ENCODE results near the gene FLII. TPM values are rescaled to one million over a fixed set of nuclear protein-coding genes. Genes with fewer than 3 reads are reported as not detected.

The FLII gene
- total and polyA plus RNA-seq, 2 of the 13 experiments (the other 11 are each of a cell fraction or from before 2014, with no cell fraction given): 130 to 303 TPM

- TF ChIP-seq NR2C2 (CRISPR knock-in tag; IDR thresholded peaks at IDR 0.05; ENCODE audit: borderline replicate concordance) (no peak), TBX3 (IDR thresholded peaks at IDR 0.05; ENCODE audit: borderline replicate concordance) (no peak)
These were observed 7.3 kb downstream of the FLII start (continued) for GRCh38 chr17:18251204-18251603.

GRCh38 chr17:18250708-18251107 lies 7.8 kb downstream of the FLII start:
- H3K4me1 ChIP-seq (ENCODE audit: insufficient read depth, low read length): no peaks in the 10 kb centered on the region
- WGBS (ENCODE audit: low lambda C conversion rate): 100% methylated on average over 11 of the region's 14 CpGs
- ChIA-PET CTCF (ENCODE audit: low intra/inter-chr PET ratio, low total read pairs) (no interaction called here), POLR2A (no interaction called here)
- no TSS peak for BruUV-seq (replicated peaks)
- no peak overlapping the region for H2AFZ ChIP-seq (ENCODE audit: low read length)
- no peaks in the 10 kb centered on the region for H3K27me3 ChIP-seq (ENCODE audit: control insufficient read depth in 1 of 2, insufficient read depth in 2 of 2, low read length in 2 of 2)
- peak; percentile 61 for TF ChIP-seq CEBPB (IDR thresholded peaks at IDR 0.05; ENCODE audit: borderline replicate concordance, low read depth, low read length)
- TF ChIP-seq RAD21 (CRISPR knock-in tag; IDR thresholded peaks at IDR 0.05): no peak
- intact Hi-C loops (cut with micrococcal nuclease; ENCODE audit: unreplicated experiment) (no loop called here), in situ Hi-C loops (cut with HindIII; ENCODE audit: extremely low pct_ligation_motif_present, low pct_unique_long_range_greater_than_20kb) (no loop called here)
- no peaks in the 10 kb centered on the region for H3K79me2 ChIP-seq (ENCODE audit: insufficient read depth, low read length)
- no peak overlapping the region for H3K4me3 ChIP-seq (replicated peaks in 1 of 3; ENCODE audit: insufficient read depth in 1 of 3, low read depth in 2 of 3, low read length in 3 of 3)
- H3K9me3 ChIP-seq (ENCODE audit: low read length): no peaks in the 10 kb centered on the region
- H3K4me2 ChIP-seq (ENCODE audit: low read depth, low read length): no peak overlapping the region
- H3K27ac ChIP-seq (ENCODE audit: extremely low read length, insufficient read depth, low read length): no peak overlapping the region
- no peak for ATAC-seq
- no peak for DNase-seq (ENCODE audit: low spot score)
- H4K20me1 ChIP-seq (ENCODE audit: insufficient read depth, low read length): no peaks in the 10 kb centered on the region
- no peak overlapping the region for H3K9ac ChIP-seq (ENCODE audit: insufficient read depth, low read depth, low read length)
- no peak for FAIRE-seq
- peaks cover 39 to 85% of the 10 kb centered on the region in 2 experiments for H3K36me3 ChIP-seq (replicated peaks in 1 of 2; ENCODE audit: control insufficient read depth in 1 of 2, insufficient read depth in 2 of 2, low read length in 2 of 2)

GRCh38 chr17:18250259-18250658 lies 8.3 kb downstream of the FLII start:
- BruUV-seq (replicated peaks): no TSS peak
- no peak for FAIRE-seq
- no peak for TF ChIP-seq ZNF205 (CRISPR knock-in tag; IDR thresholded peaks at IDR 0.05)
- no peak for TF ChIP-seq ZNF234 (CRISPR knock-in tag; conservative IDR thresholded peaks at IDR 0.05)
- no peak for TF ChIP-seq SCMH1 (CRISPR knock-in tag; IDR thresholded peaks at IDR 0.05; ENCODE audit: borderline replicate concordance)
- TF ChIP-seq TFDP1 (CRISPR knock-in tag; IDR thresholded peaks at IDR 0.05; ENCODE audit: borderline replicate concordance): no peak
- no peak for TF ChIP-seq MBD4 (IDR thresholded peaks at IDR 0.05; ENCODE audit: borderline replicate concordance, low read length)
- no peak for TF ChIP-seq ZNF646 (CRISPR knock-in tag; IDR thresholded peaks at IDR 0.05)

More at GRCh38 chr17:18250259-18250658, 8.3 kb downstream of the FLII start:
- CTCF ChIA-PET (ENCODE audit: low intra/inter-chr PET ratio, low total read pairs): no interaction called here
- Histone ChIP-seq H3K27ac (ENCODE audit: extremely low read length, insufficient read depth, low read length) (no peak overlapping the region), H3K4me2 (ENCODE audit: low read depth, low read length) (no peak overlapping the region), H3K79me2 (ENCODE audit: insufficient read depth, low read length) (no peaks in the 10 kb centered on the region), H3K27me3 (ENCODE audit: control insufficient read depth in 1 of 2, insufficient read depth in 2 of 2, low read length in 2 of 2) (no peaks in the 10 kb centered on the region), H3K4me1 (ENCODE audit: insufficient read depth, low read length) (no peaks in the 10 kb centered on the region), H3K4me3 (replicated peaks in 1 of 3; ENCODE audit: insufficient read depth in 1 of 3, low read depth in 2 of 3, low read length in 3 of 3) (no peak overlapping the region), H4K20me1 (ENCODE audit: insufficient read depth, low read length) (no peaks in the 10 kb centered on the region), H3K9ac (ENCODE audit: insufficient read depth, low read depth, low read length) (no peak overlapping the region), H2AFZ (ENCODE audit: low read length) (no peak overlapping the region), H3K9me3 (ENCODE audit: low read length) (no peaks in the 10 kb centered on the region), H3K36me3 (replicated peaks in 1 of 2; ENCODE audit: control insufficient read depth in 1 of 2, insufficient read depth in 2 of 2, low read length in 2 of 2) (peaks cover 41 to 85% of the 10 kb centered on the region in 2 experiments)
- POLR2A ChIA-PET: no interaction called here
- ATAC-seq (no peak), DNase-seq (ENCODE audit: low spot score) (no peak)
- 94% methylated on average over 9 of the region's 9 CpGs for WGBS (ENCODE audit: low lambda C conversion rate)
- in situ Hi-C loops (cut with HindIII; ENCODE audit: extremely low pct_ligation_motif_present, low pct_unique_long_range_greater_than_20kb) (no loop called here), intact Hi-C loops (cut with micrococcal nuclease; ENCODE audit: unreplicated experiment) (no loop called here)

All from HepG2 (cell line).